ENCODE data around the gene NEUROG1. TPM values are rescaled to one million over a fixed set of nuclear protein-coding genes. Genes with fewer than 3 reads are reported as not detected.

Gene NEUROG1
- total RNA-seq, 1 donor from 2014 or later = not detected

GRCh38 chr5:135488727-135489465 lies 46.9 kb downstream of the NEUROG1 start:
- Histone ChIP-seq H3K9me3 (no peaks in the 10 kb centered on the region), H3K36me3 (no peaks in the 10 kb centered on the region), H3K27me3 (no peaks in the 10 kb centered on the region), H3K4me1 (peaks cover 36% of the 10 kb centered on the region), H3K27ac (no peak overlapping the region), H3K4me3 (peak overlapping the region; percentile 32 to 36)
- no peak for DNase-seq (ENCODE audit: extremely low spot score in 2 of 2)
- TF ChIP-seq POLR2AphosphoS5 (IDR thresholded peaks at IDR 0.05; ENCODE audit: insufficient read depth in 1 of 2, low read depth in 1 of 2) = no peak
- no peak for TF ChIP-seq CTCF (IDR thresholded peaks at IDR 0.05)
- no peak for TF ChIP-seq POLR2A (IDR thresholded peaks at IDR 0.05)
- intact Hi-C loops (cut with DNase I) = no loop called here

- no peak for TF ChIP-seq CTCF (IDR thresholded peaks at IDR 0.05)
- TF ChIP-seq POLR2A (IDR thresholded peaks at IDR 0.05) = no peak
- no peak for TF ChIP-seq POLR2AphosphoS5 (IDR thresholded peaks at IDR 0.05; ENCODE audit: insufficient read depth in 1 of 2, low read depth in 1 of 2)
- Histone ChIP-seq H3K27me3 (no peaks in the 10 kb centered on the region), H3K4me3 (no peak overlapping the region), H3K4me1 (peaks cover 27% of the 10 kb centered on the region), H3K9me3 (no peaks in the 10 kb centered on the region), H3K27ac (no peak overlapping the region), H3K36me3 (no peaks in the 10 kb centered on the region)
- no peak for DNase-seq (ENCODE audit: extremely low spot score in 2 of 2)
- intact Hi-C loops (cut with DNase I) = no loop called here
These were observed 47.8 kb downstream of the NEUROG1 start for GRCh38 chr5:135487839-135488514.

GRCh38 chr5:135487037-135487395 lies 48.7 kb downstream of the NEUROG1 start:
- no peaks in the 10 kb centered on the region for H3K27me3 ChIP-seq
- TF ChIP-seq POLR2AphosphoS5 (IDR thresholded peaks at IDR 0.05; ENCODE audit: insufficient read depth in 1 of 2, low read depth in 1 of 2) (no peak), POLR2A (IDR thresholded peaks at IDR 0.05) (no peak)
- peaks cover 25% of the 10 kb centered on the region for H3K4me1 ChIP-seq
- no peaks in the 10 kb centered on the region for H3K9me3 ChIP-seq
- intact Hi-C loops (cut with DNase I) = no loop called here
- H3K27ac ChIP-seq = no peak overlapping the region
- H3K4me3 ChIP-seq = no peak overlapping the region
- no peak for DNase-seq (ENCODE audit: extremely low spot score in 2 of 2)
- no peaks in the 10 kb centered on the region for H3K36me3 ChIP-seq

GRCh38 chr5:135486131-135487036 lies 49.4 kb downstream of the NEUROG1 start:
- TF ChIP-seq POLR2AphosphoS5 (IDR thresholded peaks at IDR 0.05; ENCODE audit: insufficient read depth in 1 of 2, low read depth in 1 of 2) = no peak
- TF ChIP-seq CTCF (IDR thresholded peaks at IDR 0.05) = no peak
- TF ChIP-seq POLR2A (IDR thresholded peaks at IDR 0.05) = no peak
- no peak overlapping the region for H3K27ac ChIP-seq
- no peaks in the 10 kb centered on the region for H3K9me3 ChIP-seq
- DNase-seq (ENCODE audit: extremely low spot score in 2 of 2) = no peak
- peaks cover 25% of the 10 kb centered on the region for H3K4me1 ChIP-seq
- no peak overlapping the region for H3K4me3 ChIP-seq
- H3K27me3 ChIP-seq = no peaks in the 10 kb centered on the region
- no peaks in the 10 kb centered on the region for H3K36me3 ChIP-seq
- intact Hi-C loops (cut with DNase I) = no loop called here

- Histone ChIP-seq H3K4me1 (peaks cover 18% of the 10 kb centered on the region), H3K9me3 (no peaks in the 10 kb centered on the region), H3K4me3 (no peak overlapping the region), H3K27ac (no peak overlapping the region), H3K27me3 (no peaks in the 10 kb centered on the region), H3K36me3 (no peaks in the 10 kb centered on the region)
- DNase-seq (ENCODE audit: extremely low spot score in 2 of 2) = no peak
- no peak for TF ChIP-seq POLR2A (IDR thresholded peaks at IDR 0.05)
- no peak for TF ChIP-seq CTCF (IDR thresholded peaks at IDR 0.05)
- no peak for TF ChIP-seq POLR2AphosphoS5 (IDR thresholded peaks at IDR 0.05; ENCODE audit: insufficient read depth in 1 of 2, low read depth in 1 of 2)
- intact Hi-C loops (cut with DNase I) = no loop called here
These were observed 51.1 kb downstream of the NEUROG1 start for GRCh38 chr5:135484674-135485086.
